GM12875 (cell line): Measurements from ENCODE around the gene S100A7A.
"Not testable (repeated sequence)": the region's sequence is repeated elsewhere in the genome, so short reads cannot be mapped to it uniquely, and the experiment has no call there.

Source experiments
- H3K4me3 ChIP-seq: one replicate; pipeline ENCODE4 v1.5.1; 2011; ENCODE audit warnings: low read depth, low read length, control low read depth
- TF ChIP-seq, protein P1 (sequence below): IDR thresholded peaks from 2 replicates; pipeline ENCODE4 v1.5.1; 2011; ENCODE audit warnings: low read depth, mild to moderate bottlenecking, control low read depth, inconsistent platforms, low read length, moderate library complexity, borderline replicate concordance; ENCODE audit not compliant: insufficient read depth

The S100A7A gene

DNA sequence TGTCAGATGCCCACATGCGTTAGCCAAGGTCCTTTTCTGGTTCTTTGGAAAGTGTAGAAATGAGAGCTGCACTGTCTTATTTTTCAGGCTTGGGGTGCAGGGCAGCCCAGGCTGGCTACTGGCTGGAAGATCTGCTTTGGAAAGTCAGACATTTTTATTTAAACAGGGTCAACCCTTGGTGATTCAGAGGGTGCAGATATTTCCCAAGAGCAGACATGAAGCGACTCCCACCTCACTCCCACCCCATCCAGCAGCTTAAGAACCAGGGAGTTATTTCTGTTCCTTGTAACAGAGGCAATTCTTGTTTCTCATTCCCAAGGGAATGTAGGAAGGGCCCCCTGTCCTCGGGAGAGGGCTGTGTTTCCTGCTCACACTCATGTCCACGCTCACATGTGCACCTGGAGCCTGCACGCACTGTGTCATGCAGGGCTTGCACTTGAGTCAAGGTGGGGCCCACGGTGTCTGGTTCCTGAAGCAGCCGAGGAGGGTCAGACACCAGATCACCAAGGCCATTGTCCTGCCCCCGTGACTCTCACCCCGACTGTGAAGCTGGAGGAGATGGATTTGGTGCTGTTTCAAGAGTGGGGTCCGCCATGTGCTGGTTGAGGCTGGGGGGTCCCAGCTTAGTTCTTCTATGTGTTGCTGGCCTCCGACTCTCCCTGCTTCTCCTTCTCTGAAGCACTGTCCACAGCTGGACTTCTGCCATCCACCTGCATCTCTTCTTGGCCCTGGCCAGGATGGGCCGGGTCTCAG, 992 bp downstream of the S100A7A start:
- TF ChIP-seq, protein P1, sequence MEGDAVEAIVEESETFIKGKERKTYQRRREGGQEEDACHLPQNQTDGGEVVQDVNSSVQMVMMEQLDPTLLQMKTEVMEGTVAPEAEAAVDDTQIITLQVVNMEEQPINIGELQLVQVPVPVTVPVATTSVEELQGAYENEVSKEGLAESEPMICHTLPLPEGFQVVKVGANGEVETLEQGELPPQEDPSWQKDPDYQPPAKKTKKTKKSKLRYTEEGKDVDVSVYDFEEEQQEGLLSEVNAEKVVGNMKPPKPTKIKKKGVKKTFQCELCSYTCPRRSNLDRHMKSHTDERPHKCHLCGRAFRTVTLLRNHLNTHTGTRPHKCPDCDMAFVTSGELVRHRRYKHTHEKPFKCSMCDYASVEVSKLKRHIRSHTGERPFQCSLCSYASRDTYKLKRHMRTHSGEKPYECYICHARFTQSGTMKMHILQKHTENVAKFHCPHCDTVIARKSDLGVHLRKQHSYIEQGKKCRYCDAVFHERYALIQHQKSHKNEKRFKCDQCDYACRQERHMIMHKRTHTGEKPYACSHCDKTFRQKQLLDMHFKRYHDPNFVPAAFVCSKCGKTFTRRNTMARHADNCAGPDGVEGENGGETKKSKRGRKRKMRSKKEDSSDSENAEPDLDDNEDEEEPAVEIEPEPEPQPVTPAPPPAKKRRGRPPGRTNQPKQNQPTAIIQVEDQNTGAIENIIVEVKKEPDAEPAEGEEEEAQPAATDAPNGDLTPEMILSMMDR, result no peak
- H3K4me3 ChIP-seq, result no peak overlapping the region

- not testable (repeated sequence) for H3K4me3 ChIP-seq
Observed at GRCh38 chr1:153418758-153419435, 2.6 kb downstream of the S100A7A start.

DNA sequence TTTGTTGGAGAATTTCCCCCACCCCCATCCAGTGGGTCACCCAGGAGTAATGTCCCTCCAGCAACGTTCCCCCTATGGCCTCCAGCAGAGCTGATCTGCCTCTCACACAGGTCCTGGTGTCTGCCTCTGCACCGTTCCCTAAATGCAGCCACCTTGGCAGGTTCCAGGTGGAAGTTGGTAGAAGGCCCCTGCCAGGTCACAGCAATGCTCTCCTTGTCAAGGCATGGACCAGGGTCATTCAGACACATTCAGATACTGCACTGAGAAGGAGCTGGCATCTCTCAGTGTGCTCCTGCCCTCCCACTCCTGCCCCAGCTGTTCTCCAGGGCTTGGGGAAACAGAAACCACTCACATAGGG, 3.1 kb downstream of the S100A7A start:
- not testable (repeated sequence) for H3K4me3 ChIP-seq

DNA sequence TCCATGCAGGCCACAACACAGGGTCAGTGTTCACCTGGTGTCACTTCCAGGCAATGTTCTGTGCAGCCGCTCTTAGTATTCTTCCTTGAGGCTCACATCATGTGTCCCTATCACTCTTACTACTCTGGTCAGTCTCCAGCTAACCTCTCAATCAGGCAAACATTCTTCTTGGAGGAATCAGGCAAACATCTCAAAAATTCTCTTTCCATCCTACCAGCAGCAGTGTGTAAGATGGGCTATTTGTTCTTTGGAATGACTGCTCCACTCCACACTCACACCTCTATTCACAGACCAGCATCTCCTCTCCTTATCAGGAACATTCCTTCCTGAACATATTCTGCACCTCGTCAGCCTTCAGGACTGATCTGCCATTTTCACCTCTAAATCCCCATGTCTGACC, 4.0 kb downstream of the S100A7A start:
- no peak overlapping the region for H3K4me3 ChIP-seq
- TF ChIP-seq, protein P1, result no peak

DNA sequence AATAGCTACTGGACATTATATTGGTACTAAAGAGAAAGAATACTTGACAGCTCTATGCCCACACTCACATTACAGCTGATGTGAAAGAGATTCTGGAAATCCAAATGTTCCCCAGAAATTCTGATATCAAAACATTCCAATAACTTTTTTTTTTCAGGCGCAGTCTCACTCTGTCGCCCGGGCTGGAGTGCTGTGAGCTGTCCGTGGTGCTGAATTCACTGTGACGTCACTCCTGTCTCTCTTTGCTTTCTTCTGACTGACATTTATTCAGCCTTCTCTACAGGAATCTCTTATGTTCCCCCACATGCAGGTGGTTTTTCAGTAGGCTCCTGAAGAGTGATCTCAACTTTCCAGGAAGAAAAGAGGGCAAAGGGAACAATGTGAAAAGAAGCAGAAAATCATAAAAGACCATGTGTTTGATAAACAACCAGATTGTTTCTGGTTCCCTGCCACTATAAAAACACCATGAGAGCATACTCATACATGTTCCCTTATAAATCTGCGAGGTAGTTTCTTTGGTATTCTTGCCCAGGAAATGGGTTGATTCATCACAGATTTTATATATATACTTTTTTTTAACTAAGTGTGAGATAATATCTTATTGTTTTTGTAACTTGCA, 6.2 kb downstream of the S100A7A start:
- no peak overlapping the region for H3K4me3 ChIP-seq
- TF ChIP-seq, protein P1, result no peak

- no peak overlapping the region for H3K4me3 ChIP-seq
- TF ChIP-seq, protein P1, result no peak
Observed at GRCh38 chr1:153426809-153427208, 10.5 kb downstream of the S100A7A start.

- TF ChIP-seq, protein P1, result no peak
Observed at GRCh38 chr1:153428073-153428638, 11.8 kb downstream of the S100A7A start.

DNA sequence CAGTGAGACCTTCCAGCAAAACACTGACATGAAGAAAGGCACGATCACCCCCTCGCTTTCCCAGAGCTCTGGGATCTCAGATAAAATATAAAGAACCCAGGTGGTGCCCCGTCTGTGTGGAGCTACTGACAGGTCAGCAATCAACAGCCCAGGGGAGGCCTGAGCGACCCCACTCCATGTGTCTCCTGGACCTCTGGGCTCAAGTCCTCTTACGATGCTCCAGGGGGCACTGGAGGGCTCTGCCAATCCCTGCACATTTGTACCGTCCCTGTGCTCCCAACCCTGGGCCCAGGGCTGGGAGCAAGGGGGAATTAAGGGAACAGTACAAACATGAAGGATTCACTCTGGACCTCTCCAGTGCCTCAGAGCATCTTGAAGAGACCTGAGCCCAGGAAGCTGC, 12.5 kb downstream of the S100A7A start:
- no peak overlapping the region for H3K4me3 ChIP-seq
- TF ChIP-seq, protein P1, result no peak

More at GRCh38 chr1:153428073-153428638, 11.8 kb downstream of the S100A7A start:
- no peak overlapping the region for H3K4me3 ChIP-seq
